AG08395 (cell line): ENCODE measurements around the gene CAMK2D.
A peak's percentile ranks its signal among the peaks of the same experiment; 100 is the strongest.
"Not testable (repeated sequence)": the region's sequence is repeated elsewhere in the genome, so short reads cannot be mapped to it uniquely, and the experiment has no call there.

Source experiments
- DNase-seq: peaks from one replicate; pipeline ENCODE4 v3.0.0; 2012; ENCODE audit warnings: mixed read lengths, low spot score

The CAMK2D gene

GRCh38 chr4:113730467-113731216 is 30.9 kb downstream of the CAMK2D start:
- DNase-seq: no peak

GRCh38 chr4:113727802-113728201 is 33.7 kb downstream of the CAMK2D start:
- no peak for DNase-seq

- DNase-seq: no peak
Observed at GRCh38 chr4:113725963-113726362, 35.6 kb downstream of the CAMK2D start.

GRCh38 chr4:113718252-113718651 is 43.3 kb downstream of the CAMK2D start:
- DNase-seq: no peak

- DNase-seq: no peak
Observed at GRCh38 chr4:113711883-113712662, 49.5 kb downstream of the CAMK2D start.

- peak; percentile 3 for DNase-seq
Observed at GRCh38 chr4:113708250-113708649, 53.3 kb downstream of the CAMK2D start.

GRCh38 chr4:113707048-113707447 is 54.5 kb downstream of the CAMK2D start:
- peak; percentile 20 for DNase-seq

- not testable (repeated sequence) for DNase-seq
Observed at GRCh38 chr4:113705097-113705496, 56.4 kb downstream of the CAMK2D start.

- DNase-seq: not testable (repeated sequence)
Observed at GRCh38 chr4:113702596-113702995, 58.9 kb downstream of the CAMK2D start.

GRCh38 chr4:113701169-113701568 is 60.4 kb downstream of the CAMK2D start:
- DNase-seq: no peak

GRCh38 chr4:113700602-113701150 is 60.9 kb downstream of the CAMK2D start:
- DNase-seq: no peak

GRCh38 chr4:113699772-113700171 is 61.8 kb downstream of the CAMK2D start:
- peak; percentile 17 for DNase-seq

- DNase-seq: no peak
Observed at GRCh38 chr4:113697429-113697828, 64.1 kb downstream of the CAMK2D start.

- no peak for DNase-seq
Observed at GRCh38 chr4:113695328-113696169, 66.0 kb downstream of the CAMK2D start.

GRCh38 chr4:113694008-113694407 is 67.5 kb downstream of the CAMK2D start:
- DNase-seq: no peak

GRCh38 chr4:113692809-113693411 is 68.6 kb downstream of the CAMK2D start:
- DNase-seq: no peak

- no peak for DNase-seq
Observed at GRCh38 chr4:113691676-113692075, 69.9 kb downstream of the CAMK2D start.

GRCh38 chr4:113689394-113689793 is 72.1 kb downstream of the CAMK2D start:
- DNase-seq: no peak

- DNase-seq: no peak
Observed at GRCh38 chr4:113687067-113687718, 74.3 kb downstream of the CAMK2D start.

GRCh38 chr4:113685157-113685556 is 76.4 kb downstream of the CAMK2D start:
- DNase-seq: not testable (repeated sequence)

GRCh38 chr4:113684534-113685091 is 76.9 kb downstream of the CAMK2D start:
- peak; percentile 76 for DNase-seq
